G401 (cell line): ENCODE results near the gene GPR148. TPM values are rescaled to one million over a fixed set of nuclear protein-coding genes. Genes with fewer than 3 reads are reported as not detected.
"Not testable (repeated sequence)": the region's sequence is repeated elsewhere in the genome, so short reads cannot be mapped to it uniquely, and the experiment has no call there.

ENCODE experiments used
- DNase-seq: peaks from one replicate; pipeline ENCODE4 v3.0.0-alpha.2; 2015; ENCODE audit warnings: low spot score
- in situ Hi-C: cut with HindIII; loops from 2 replicates; pipeline ENCODE4 v1.10.0; 2016; ENCODE audit warnings: low sequenced_read_pairs, mixed read lengths
- total RNA-seq: library from RNA; depleted of rRNA; stranded (reverse); fragments of >200 nt; shearing (Covaris generic); gene quantifications from 2 replicates; pipeline ENCODE4 v1.2.3, GENCODE V29; 2014; rRNA removed

The GPR148 gene
- not detected in 2 replicates for total RNA-seq

GRCh38 chr2:130728549-130729316, at the start of gene GPR148:
TSS of gene GPR148 (plus strand) at chr2:130729070. CDS start at chr2:130729152, 82 bp downstream.
- in situ Hi-C loops = no loop called here
- DNase-seq = peak; percentile 94

- in situ Hi-C loops, DNase-seq: not testable (repeated sequence)
Measured at GRCh38 chr2:130692041-130692770, 36.7 kb upstream of the GPR148 start.

- peak; percentile 85 for DNase-seq
- in situ Hi-C loops = not testable (repeated sequence)
Measured at GRCh38 chr2:130693474-130693873, 35.4 kb upstream of the GPR148 start.

- DNase-seq, in situ Hi-C loops: not testable (repeated sequence)
Measured at GRCh38 chr2:130703250-130703649, 25.6 kb upstream of the GPR148 start.

- DNase-seq, in situ Hi-C loops: not testable (repeated sequence)
Measured at GRCh38 chr2:130714795-130715194, 14.1 kb upstream of the GPR148 start.

- in situ Hi-C loops = no loop called here
- DNase-seq = no peak
Measured at GRCh38 chr2:130720036-130720435, 8.8 kb upstream of the GPR148 start.

GRCh38 chr2:130720528-130720927, 8.3 kb upstream of the GPR148 start:
- no peak for DNase-seq
- in situ Hi-C loops = no loop called here

GRCh38 chr2:130724455-130724854, 4.4 kb upstream of the GPR148 start:
- in situ Hi-C loops = no loop called here
- no peak for DNase-seq

- in situ Hi-C loops = no loop called here
- no peak for DNase-seq
Measured at GRCh38 chr2:130726614-130727180, 2.2 kb upstream of the GPR148 start.

- in situ Hi-C loops = no loop called here
- DNase-seq = peak; percentile 78
Measured at GRCh38 chr2:130727286-130727924, 1.5 kb upstream of the GPR148 start.

- in situ Hi-C loops = no loop called here
- peak; percentile 63 for DNase-seq
Measured at GRCh38 chr2:130728007-130728454, 839 bp upstream of the GPR148 start.

GRCh38 chr2:130729322-130730299, 741 bp downstream of the GPR148 start:
- in situ Hi-C loops = no loop called here
- DNase-seq = peak; percentile 89

- DNase-seq, in situ Hi-C loops: not testable (repeated sequence)
Measured at GRCh38 chr2:130732257-130732656, 3.4 kb downstream of the GPR148 start.

- in situ Hi-C loops = no loop called here
- no peak for DNase-seq
Measured at GRCh38 chr2:130735200-130735599, 6.3 kb downstream of the GPR148 start.

GRCh38 chr2:130736487-130736886, 7.6 kb downstream of the GPR148 start:
- no peak for DNase-seq
- in situ Hi-C loops = no loop called here

- in situ Hi-C loops = no loop called here
- DNase-seq = no peak
Measured at GRCh38 chr2:130737592-130737991, 8.7 kb downstream of the GPR148 start.

GRCh38 chr2:130740671-130741070, 11.8 kb downstream of the GPR148 start:
- in situ Hi-C loops = no loop called here
- DNase-seq = no peak

GRCh38 chr2:130743278-130743677, 14.4 kb downstream of the GPR148 start:
- DNase-seq = no peak
- in situ Hi-C loops = no loop called here
